ENCODE data around the gene SNUPN. TPM values are rescaled to one million over a fixed set of nuclear protein-coding genes. Genes with fewer than 3 reads are reported as not detected.

Gene SNUPN
- total and polyA plus RNA-seq, 2 of the 4 experiments (the other 2 are of a cell fraction) = 23.8 to 24.1 TPM

- no peak overlapping the region for H3K4me3 ChIP-seq (ENCODE audit: insufficient read depth, low read depth, low read length)
- H3K27me3 ChIP-seq (ENCODE audit: control insufficient read depth, insufficient read depth, low read length) = no peaks in the 10 kb centered on the region
- H3K4me2 ChIP-seq (ENCODE audit: low read depth, low read length) = no peak overlapping the region
- intact Hi-C loops (cut with micrococcal nuclease) (loop anchor here (5.0 to 10.0 kb wide), 2 partner anchors 45 to 52 kb away; partner anchors contain the start of gene PTPN9), in situ Hi-C loops (cut with MboI; ENCODE audit: low sequenced_read_pairs) (no loop called here), dilution Hi-C loops (cut with HindIII; ENCODE audit: low sequenced_read_pairs, unreplicated experiment) (no loop called here)
- H2AK9ac ChIP-seq (replicated peaks; ENCODE audit: low read depth, low read length, poor library complexity) = no peak overlapping the region
- CTCF ChIA-PET = interaction anchor here (1.2 kb wide), 1 partner anchor 16 kb away, joined by 3 read pairs; no protein-coding TSS in a partner anchor
- peaks cover 11% of the 10 kb centered on the region for H3K4me1 ChIP-seq (ENCODE audit: control insufficient read depth, insufficient read depth, low read length)
- ATAC-seq (ENCODE audit: low read depth) (no peak), DNase-seq (no peak)
- peaks cover 7% of the 10 kb centered on the region; the same call in 1 of the 2 replicates for H4K20me1 ChIP-seq (ENCODE audit: insufficient read depth, low read length)
- H4K5ac ChIP-seq (ENCODE audit: low read depth, low read length) = no peak overlapping the region
- peaks cover 4% of the 10 kb centered on the region; the same call in 1 of the 2 replicates for H3K9me1 ChIP-seq (ENCODE audit: insufficient read depth, low read length)
- peaks cover 14% of the 10 kb centered on the region for H3K36me3 ChIP-seq (ENCODE audit: control insufficient read depth, insufficient read depth, low read length)
- no peak overlapping the region for H2BK15ac ChIP-seq (ENCODE audit: low read depth, low read length)
- no peak overlapping the region for H3K23ac ChIP-seq (ENCODE audit: low read depth, low read length)
- no peak overlapping the region for H2AFZ ChIP-seq (replicated peaks; ENCODE audit: low read length, poor library complexity)
- H3K56ac ChIP-seq (ENCODE audit: extremely low read depth, insufficient read depth, low read length) = no peak overlapping the region
- H3K18ac ChIP-seq (ENCODE audit: low read depth, low read length) = no peak overlapping the region
- H3K9me3 ChIP-seq (ENCODE audit: control insufficient read depth, insufficient read depth, low read length) = no peaks in the 10 kb centered on the region
- no peak overlapping the region for H2AK5ac ChIP-seq (ENCODE audit: low read depth, low read length)
- H2BK20ac ChIP-seq (ENCODE audit: low read depth, low read length) = no peak overlapping the region
- no peak overlapping the region for H4K91ac ChIP-seq (ENCODE audit: insufficient read depth, low read depth, low read length)
- POLR2A ChIA-PET (ENCODE audit: unreplicated experiment) = no interaction called here
- no peak overlapping the region for H3K27ac ChIP-seq (ENCODE audit: insufficient read depth, low read length)
- WGBS, 2 experiments (ENCODE audit: extremely low coverage in 2 of 2, insufficient read length in 1 of 2) = 75% methylated on average over 1 of the region's 2 CpGs; no CpG with 5 or more reads in 1 of the 2 experiments
- TF ChIP-seq RCOR1 (IDR thresholded peaks at IDR 0.05; ENCODE audit: insufficient replicate concordance, low read length) = no peak
- TF ChIP-seq, protein P1, sequence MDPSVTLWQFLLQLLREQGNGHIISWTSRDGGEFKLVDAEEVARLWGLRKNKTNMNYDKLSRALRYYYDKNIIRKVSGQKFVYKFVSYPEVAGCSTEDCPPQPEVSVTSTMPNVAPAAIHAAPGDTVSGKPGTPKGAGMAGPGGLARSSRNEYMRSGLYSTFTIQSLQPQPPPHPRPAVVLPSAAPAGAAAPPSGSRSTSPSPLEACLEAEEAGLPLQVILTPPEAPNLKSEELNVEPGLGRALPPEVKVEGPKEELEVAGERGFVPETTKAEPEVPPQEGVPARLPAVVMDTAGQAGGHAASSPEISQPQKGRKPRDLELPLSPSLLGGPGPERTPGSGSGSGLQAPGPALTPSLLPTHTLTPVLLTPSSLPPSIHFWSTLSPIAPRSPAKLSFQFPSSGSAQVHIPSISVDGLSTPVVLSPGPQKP (IDR thresholded peaks at IDR 0.05; ENCODE audit: borderline replicate concordance, low read depth, low read length) = no peak
- no peak for TF ChIP-seq SMC3 (IDR thresholded peaks at IDR 0.05; ENCODE audit: low read depth, low read length)
- no peak for TF ChIP-seq RAD21 (IDR thresholded peaks at IDR 0.05; ENCODE audit: low read length)
- no peak for TF ChIP-seq NFE2L2 (IDR thresholded peaks at IDR 0.05; ENCODE audit: low read depth, low read length)
- TF ChIP-seq, protein P2, sequence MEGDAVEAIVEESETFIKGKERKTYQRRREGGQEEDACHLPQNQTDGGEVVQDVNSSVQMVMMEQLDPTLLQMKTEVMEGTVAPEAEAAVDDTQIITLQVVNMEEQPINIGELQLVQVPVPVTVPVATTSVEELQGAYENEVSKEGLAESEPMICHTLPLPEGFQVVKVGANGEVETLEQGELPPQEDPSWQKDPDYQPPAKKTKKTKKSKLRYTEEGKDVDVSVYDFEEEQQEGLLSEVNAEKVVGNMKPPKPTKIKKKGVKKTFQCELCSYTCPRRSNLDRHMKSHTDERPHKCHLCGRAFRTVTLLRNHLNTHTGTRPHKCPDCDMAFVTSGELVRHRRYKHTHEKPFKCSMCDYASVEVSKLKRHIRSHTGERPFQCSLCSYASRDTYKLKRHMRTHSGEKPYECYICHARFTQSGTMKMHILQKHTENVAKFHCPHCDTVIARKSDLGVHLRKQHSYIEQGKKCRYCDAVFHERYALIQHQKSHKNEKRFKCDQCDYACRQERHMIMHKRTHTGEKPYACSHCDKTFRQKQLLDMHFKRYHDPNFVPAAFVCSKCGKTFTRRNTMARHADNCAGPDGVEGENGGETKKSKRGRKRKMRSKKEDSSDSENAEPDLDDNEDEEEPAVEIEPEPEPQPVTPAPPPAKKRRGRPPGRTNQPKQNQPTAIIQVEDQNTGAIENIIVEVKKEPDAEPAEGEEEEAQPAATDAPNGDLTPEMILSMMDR (conservative IDR thresholded peaks at IDR 0.05; ENCODE audit: low read depth, low read length) = no peak
- TF ChIP-seq MXI1 (IDR thresholded peaks at IDR 0.05; ENCODE audit: borderline replicate concordance, low read depth, low read length) = no peak
- TF ChIP-seq CEBPB (IDR thresholded peaks at IDR 0.05; ENCODE audit: low read depth, low read length) = no peak
- TF ChIP-seq FOS (IDR thresholded peaks at IDR 0.05; ENCODE audit: low read depth, low read length) = no peak
- TF ChIP-seq RFX5 (IDR thresholded peaks at IDR 0.05; ENCODE audit: low read depth, low read length) = no peak
- no peak for TF ChIP-seq MAFK (IDR thresholded peaks at IDR 0.05; ENCODE audit: low read depth, low read length)
- TF ChIP-seq, protein P3, sequence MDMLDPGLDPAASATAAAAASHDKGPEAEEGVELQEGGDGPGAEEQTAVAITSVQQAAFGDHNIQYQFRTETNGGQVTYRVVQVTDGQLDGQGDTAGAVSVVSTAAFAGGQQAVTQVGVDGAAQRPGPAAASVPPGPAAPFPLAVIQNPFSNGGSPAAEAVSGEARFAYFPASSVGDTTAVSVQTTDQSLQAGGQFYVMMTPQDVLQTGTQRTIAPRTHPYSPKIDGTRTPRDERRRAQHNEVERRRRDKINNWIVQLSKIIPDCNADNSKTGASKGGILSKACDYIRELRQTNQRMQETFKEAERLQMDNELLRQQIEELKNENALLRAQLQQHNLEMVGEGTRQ (IDR thresholded peaks at IDR 0.05; ENCODE audit: low read depth, low read length) = no peak
- TF ChIP-seq MAZ (IDR thresholded peaks at IDR 0.05; ENCODE audit: borderline replicate concordance, low read depth, low read length) = no peak
- TF ChIP-seq CHD1 (IDR thresholded peaks at IDR 0.05; ENCODE audit: low read depth, low read length) = no peak
- TF ChIP-seq BHLHE40 (IDR thresholded peaks at IDR 0.05; ENCODE audit: low read depth, low read length) = no peak
- no TSS peak for BruUV-seq (replicated peaks)
- peaks cover 14 to 52% of the 10 kb centered on the region in 2 experiments; a peak in 3 of 4 replicates for H3K79me1 ChIP-seq (ENCODE audit: low read depth in 1 of 2, low read length in 2 of 2)
- H2BK120ac ChIP-seq (ENCODE audit: low read depth, low read length) = no peak overlapping the region
- no peak overlapping the region for H3K9ac ChIP-seq (ENCODE audit: low read depth, low read length)
- no peak overlapping the region for H2BK5ac ChIP-seq (ENCODE audit: low read depth, low read length, poor library complexity, severe bottlenecking)
- H4K8ac ChIP-seq (ENCODE audit: low read depth in 2 of 2, low read length in 2 of 2) = no peak overlapping the region
- H3K14ac ChIP-seq (replicated peaks; ENCODE audit: low read depth, low read length) = no peak overlapping the region
- no peak overlapping the region for H3K4ac ChIP-seq (ENCODE audit: low read depth, low read length)
Measured at GRCh38 chr15:75622505-75622904, 3.0 kb downstream of the SNUPN start.
